GM21528 (cell line): ENCODE measurements around the gene TMEM204.

ENCODE experiments used
- ATAC-seq: cut with Tn5 transposase; IDR thresholded peaks from one replicate; pipeline ENCODE4 v1.9.1; 2021; ENCODE audit warnings: mild to moderate bottlenecking, moderate library complexity; ENCODE audit not compliant: unreplicated experiment, low FRiP score

Gene TMEM204

DNA sequence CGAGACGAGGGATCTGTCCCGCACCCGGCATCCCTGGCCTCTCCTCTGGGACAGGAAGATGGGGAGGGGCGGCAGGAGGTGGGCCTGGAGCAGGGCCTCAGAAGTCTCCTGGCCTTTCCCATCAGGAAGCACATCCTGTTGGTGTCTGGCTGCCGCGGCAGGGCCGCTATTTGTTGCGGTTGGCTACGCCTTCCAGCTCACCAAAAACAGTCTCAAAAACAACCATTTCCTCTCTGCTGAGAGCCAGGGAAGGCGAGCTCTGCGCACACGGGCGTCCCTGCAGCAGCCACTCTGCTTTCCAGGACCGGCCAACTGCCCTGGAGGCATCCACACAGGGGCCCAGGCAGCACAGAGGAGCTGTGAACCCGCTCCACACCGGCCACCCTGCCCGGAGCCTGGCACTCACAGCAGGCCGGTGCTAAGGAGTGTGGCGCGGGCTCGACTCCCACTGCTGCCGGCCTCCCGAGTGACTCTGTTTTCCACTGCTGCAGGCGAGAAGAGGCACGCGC lies at the start of gene TMEM204:
TSS of gene TMEM204 (plus strand) at position 224 of the 509 bp plus-strand sequence. CDS start 610 bp downstream, outside the sequence.
- ATAC-seq = no peak

DNA sequence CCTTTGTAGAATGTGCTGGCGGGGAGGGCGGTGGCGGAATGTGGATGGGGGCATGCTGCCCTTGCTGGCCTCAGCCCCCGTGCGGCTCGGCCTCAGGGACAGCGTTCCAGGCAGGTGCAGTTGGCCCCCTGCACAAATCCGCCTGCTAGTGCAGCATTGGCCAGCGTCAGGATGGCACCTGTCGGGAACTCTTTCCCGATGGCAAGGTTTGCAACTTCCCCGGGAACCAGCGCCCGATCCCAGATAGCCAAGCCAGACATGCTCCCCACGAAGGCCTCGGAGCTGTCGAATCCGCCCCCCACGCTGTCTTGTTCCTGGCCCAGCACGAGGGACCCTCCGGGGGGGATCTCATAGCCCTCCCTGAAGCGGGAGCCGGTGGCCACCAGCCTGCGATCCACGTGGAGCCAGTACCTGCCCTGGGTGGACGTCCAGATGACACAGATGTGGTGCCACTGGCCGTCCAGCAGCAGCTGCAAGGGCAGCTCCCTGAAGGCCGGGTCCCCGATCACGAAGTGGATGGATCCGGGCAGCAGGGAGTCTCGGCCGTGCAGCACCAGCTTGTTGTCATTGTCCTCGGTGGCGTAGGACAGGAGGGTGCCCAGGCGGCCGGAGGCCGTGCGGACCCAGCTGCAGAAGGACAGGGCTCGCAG lies 47.5 kb upstream of the TMEM204 start:
- no peak for ATAC-seq

DNA sequence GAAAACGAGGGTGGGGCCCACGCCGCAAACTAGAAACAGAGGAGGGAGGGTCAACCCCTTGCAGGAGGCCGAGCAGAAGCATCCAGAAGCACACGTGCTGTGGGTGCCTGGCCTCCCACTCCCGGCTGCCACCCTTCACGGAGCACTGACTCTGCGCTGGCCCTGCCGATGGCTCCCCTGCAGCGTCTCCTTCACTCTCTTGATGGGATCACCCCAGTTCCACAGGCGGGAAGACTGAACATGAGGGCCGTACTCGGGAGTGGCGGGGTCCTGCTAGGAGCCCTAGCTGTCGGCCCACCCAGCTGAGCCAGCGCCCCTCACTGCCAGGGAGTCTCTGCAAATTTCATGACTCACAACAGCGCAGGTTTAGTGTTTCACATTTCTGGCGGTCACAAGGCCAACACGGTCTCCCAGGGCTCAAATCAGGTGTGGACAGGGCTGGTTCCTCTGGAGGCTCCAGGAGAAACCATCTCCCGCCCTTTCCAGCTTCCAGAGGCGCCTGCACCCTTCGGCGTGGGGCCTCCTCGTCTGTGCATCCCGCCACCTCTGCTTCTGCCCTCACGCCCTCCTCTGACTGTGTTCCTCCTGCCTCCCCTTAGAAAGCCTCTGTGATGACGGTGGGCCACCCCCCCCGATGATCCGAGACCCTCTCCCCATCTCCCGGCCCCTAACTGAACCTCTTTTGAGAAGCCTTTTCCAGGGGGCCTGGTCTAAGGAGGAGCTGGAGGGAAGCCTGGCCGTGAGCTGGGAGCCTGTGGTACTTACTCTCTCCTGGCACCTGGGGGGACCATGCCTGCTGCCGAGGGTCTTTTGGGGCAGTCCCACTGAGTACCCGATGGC lies 46.7 kb upstream of the TMEM204 start:
- no peak for ATAC-seq

DNA sequence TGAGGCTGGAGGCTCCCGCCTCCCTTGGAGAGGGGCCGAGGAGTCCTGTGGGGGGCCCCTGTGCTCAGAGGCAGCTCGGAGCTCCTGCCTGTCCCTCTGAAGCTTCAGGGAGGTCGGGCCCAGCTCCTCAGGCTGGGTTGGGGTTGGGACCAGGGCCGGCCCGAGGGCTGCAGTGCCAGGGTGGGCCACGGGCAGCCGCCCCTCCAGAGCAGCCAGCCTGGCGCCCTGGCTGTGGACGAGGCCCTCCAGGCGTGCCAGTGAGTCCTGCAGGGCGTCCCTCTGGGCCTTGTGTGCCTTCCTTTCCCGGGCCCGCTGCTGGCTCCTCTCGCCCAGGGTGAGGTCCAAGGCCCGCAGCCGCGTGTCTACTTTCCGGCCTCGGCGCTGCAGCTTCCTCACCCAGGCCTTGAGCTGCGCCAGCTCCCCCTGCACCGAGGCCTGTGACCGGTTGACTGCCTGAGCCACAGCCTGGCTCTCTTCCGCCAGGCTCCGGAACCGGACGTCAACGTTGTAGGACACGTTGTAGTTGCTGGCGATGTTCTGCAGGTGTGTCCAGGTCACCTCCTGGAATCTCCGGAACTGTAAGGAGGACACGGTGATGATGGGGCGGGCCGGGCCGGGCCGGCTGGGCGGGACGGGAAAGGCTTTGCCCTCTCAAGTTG lies 45.9 kb upstream of the TMEM204 start:
- no peak for ATAC-seq

DNA sequence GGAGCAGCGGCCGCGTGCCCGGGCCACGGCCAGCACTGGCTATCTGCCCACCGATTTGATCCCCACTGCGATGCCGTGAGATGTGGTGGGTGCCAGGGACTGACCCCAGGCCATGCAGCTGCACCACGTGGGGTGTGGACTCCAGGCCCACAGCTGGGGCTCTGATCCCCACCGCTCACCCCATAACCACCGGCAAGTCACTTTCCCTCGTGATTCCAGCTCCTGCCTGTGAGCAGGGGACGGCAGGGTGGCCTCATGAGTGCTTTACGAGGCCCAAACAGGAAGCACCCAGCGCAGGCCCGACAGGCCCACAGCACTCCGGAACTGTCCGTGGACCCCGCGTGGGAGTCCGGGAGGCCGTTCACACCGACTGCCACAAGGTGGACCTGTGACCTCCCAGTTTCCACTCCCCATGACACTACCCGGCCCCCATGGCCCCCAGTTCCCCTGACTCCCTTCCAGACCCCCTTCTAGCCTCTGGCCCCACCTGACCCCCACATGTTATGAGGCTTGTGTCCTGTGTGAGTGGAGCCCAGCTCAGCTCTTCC lies 45.3 kb upstream of the TMEM204 start:
- no peak for ATAC-seq

DNA sequence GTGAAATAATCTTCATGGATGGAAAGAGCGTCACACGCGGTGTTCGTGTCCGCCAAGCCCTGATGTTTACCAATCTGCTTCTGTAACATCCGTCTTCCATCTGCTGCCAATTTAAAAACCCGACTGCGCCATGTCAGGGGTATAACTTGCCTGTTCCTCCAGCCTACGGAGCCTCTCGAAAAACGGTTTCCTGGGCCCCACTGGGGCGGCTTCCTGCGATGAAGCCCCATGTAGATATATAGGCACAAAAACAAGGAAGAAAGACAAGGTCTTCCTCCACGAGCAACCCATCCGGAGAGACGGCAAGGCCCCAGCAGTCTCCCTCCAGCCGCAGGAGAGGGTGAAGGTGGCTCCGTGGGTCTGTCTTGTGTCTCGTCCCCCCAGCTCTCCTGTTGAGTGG lies 44.8 kb upstream of the TMEM204 start, which contains the start of gene PTX4:
TSS of gene PTX4 (minus strand) at position 326 of the 400 bp plus-strand sequence. CDS start at position 291, 35 bp downstream.
- ATAC-seq = no peak

DNA sequence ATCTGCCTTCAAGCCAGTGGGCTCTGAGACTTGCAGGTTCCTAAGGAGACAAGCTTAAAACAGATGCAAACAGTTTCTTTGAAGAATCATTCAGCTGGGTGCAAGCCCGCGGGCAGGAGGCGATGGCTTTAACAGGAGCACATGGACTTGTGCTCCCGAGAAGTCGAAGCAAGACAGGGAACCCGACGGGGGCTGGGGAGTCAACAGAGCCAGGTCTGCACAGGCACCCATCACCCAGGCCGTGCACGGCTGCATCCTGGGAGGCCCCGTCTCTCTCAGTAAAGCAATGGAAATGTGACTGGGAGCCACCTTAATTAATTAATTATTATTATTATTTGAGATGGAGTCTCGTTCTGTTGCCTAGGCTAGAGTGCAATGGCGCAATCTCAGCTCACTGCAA lies 44.4 kb upstream of the TMEM204 start:
- no peak for ATAC-seq

DNA sequence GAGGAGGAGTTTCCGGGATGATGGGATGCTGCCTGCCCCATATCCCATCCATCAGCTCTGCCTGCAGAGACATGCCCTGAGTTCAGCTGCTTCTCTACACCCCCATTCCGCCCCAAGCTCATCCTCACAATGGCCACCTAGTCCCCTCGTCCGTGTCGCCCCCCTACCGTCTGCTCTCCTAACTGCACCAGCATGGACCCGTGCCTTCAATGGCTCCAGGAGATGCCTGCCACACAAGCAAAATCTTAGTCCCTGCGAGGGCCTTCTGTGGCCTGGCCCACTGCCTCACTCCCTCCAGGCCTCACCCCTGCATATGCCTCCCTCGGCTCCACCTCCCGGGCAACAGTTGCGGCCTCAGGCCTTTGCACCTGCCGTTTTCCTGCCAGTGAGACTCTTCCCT lies 42.1 kb upstream of the TMEM204 start:
- ATAC-seq = no peak

DNA sequence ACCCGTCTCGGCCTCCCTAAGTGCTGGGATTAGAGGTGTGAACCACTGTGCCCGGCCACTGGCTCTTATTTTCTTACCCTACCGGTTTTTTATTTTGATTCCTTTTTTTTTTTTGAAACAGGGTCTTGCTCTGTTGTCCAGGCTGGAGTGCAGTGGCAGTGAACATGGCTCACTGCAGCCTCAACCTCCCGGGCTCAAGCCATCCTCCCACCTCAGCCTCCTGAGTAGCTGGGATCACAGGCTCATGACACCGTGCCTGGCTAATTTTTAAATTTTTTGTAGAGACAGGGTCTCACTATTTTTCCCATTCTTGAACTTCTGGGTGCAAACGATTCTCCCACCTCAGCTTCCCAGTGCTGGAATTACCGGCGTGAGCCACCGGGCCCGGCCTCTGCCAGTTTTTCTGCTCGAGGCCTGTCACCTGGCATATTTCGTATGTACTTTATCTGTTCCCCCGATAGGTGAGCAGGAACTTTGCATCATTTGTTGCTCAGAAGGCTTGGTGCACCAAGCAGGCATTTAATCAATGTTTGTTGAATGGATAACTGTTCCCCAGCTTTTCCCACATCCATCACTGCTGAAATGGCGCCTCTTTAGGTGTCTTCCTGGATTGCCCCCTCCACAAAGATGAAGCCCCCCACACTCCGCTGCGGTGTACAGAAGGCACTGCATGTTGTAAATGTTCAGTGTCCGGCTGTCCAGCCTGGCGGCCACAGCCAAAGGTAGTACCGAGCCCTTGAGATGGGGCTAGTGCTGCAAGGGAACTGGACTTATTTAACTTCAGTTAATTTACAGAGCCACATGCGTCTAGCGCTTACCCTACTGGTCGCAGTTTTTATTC lies 41.2 kb upstream of the TMEM204 start:
- ATAC-seq = no peak

DNA sequence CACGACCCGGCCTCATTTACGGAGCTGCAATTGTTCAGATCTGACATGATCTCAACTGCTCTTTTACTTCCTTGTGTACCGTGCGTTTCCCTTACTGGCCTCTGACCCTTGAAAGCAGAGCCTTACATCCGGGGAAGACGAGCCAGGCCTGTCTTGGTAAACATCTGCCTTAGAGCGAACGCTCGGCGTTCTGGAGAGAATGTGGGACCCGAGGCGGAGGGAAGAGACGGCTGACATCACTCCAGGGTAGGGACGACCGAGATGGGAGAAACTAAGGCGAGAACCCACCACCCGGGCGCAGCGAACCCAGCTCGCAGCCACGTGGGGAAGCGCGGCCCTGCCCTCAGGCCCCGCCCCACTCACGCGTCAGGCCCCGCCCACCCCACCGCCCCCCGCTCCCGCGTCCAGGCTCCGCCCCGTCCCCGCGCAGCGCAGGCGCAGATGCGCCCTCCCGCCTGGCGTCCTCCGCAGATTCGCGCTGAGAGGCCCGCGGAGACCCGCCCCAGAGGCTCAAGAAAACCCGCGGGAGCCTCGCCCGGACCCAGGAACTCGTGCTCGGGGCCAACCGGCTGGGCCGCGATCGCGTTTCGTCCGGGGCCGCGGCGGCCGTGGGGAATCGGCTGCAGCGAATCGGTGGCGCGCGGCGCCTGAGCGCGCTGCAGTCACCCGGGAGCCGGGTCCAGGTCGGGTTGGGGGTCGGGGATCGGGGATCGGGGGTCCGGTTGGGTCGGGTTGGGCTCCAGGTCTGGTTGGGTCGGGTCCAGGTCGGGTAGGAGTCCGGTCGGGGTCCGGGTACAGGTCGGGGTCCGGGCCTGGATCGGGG lies 40.3 kb upstream of the TMEM204 start, which contains the start of gene TELO2:
TSS of gene TELO2 (plus strand) at position 438 of the 823 bp plus-strand sequence. CDS start 922 bp downstream, outside the sequence.
- peak; percentile 50 for ATAC-seq

DNA sequence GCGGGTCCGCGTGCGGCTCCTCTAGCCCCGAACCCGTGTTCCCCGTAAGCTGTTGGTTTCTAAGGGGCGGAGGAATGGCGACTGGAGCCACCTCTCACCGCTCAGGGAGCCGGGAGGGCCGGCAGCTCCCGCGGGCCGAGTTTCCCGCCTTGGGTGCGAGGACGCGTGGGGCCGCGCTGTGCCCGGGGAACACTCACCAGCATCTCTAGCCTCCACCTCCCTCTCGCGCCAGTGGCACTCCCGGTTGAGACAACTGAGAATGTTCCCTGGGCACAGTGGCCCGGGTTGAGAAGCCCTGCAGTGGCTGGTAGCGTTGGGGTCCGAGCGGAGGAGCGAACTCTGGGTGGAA lies 39.7 kb upstream of the TMEM204 start:
- ATAC-seq = peak; percentile 11

DNA sequence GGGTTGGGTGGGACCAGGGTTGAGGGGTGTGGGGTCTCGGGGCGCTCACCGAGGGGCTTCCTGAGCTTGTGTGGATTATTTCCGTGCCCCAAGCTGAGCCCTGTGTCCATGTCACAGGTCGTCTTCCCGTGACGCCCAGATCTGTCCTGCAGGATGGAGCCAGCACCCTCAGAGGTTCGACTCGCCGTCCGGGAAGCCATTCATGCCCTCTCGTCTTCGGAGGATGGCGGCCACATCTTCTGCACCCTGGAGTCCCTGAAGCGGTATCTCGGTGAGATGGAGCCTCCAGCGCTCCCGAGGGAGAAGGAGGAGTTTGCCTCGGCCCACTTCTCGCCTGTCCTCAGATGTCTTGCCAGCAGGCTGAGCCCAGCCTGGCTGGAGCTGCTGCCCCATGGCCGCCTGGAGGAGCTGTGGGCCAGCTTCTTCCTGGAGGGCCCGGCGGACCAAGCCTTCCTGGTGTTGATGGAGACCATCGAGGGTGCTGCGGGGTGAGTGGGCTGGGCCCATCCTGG lies 39.3 kb upstream of the TMEM204 start:
- no peak for ATAC-seq

DNA sequence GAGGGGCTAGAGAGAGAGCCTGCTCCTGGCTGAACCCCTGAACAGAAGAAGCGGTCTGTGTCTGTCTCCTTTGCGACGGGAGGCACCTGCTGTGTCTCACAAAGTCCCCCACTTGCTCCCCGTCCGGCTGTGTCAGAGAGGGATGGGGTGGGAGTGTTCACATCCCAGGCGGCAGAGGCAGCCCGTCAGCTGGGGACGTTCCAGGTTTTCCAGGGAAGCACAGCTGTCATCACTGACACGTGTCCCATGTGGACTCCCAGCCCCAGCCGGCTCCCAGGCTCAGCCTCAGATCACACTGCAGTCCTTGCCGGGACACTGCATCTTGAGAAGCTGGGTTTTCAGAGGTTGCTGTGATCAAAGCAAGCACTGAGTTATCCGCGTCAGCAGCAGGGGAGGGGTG lies 38.8 kb upstream of the TMEM204 start:
- no peak for ATAC-seq

DNA sequence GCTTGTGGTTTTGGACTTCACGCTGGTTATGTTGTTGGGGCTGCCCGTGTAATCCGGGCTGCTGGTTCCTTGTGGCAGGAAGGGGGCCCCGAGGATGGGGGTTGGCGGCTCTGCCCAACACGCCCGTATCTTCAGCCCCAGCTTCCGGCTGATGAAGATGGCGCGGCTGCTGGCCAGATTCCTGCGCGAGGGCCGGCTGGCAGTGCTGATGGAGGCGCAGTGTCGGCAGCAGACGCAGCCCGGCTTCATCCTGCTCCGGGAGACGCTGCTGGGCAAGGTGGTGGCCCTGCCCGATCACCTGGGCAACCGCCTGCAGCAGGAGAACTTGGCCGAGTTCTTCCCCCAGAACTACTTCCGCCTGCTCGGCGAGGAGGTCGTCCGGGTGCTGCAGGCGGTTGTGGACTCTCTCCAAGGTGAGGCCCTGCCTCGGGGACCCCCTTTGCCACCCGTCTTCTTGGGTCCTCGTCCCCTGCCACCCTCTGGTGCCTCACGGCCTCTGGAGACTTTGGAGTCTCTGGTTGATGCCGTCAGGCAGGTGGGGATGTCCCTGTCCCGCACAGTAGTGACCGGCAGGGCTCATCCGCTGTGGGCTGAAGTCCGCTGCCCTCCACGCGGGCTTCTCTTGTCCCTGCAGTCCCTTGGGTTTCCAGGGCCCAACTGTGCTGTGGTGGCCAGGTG lies 38.1 kb upstream of the TMEM204 start:
- ATAC-seq = no peak

DNA sequence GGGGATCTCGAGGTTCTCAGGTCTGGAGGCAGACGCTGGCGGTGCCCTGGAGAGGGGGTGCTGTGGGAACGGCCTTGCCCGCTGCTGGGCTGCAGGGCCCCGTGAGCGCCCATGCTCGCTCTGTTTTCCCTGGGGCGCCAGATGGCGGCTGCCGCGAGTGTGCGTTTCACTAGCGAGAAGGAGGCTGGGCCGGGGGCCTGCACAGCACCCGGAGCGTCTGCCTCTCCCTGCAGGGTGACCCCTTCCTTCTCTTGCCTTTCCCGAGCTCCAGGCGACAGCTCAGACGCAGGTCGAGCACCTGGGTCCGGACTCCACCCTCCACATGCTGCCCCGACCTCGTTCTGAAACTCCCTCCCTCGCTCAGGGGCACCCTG lies 37.6 kb upstream of the TMEM204 start:
- ATAC-seq = no peak

DNA sequence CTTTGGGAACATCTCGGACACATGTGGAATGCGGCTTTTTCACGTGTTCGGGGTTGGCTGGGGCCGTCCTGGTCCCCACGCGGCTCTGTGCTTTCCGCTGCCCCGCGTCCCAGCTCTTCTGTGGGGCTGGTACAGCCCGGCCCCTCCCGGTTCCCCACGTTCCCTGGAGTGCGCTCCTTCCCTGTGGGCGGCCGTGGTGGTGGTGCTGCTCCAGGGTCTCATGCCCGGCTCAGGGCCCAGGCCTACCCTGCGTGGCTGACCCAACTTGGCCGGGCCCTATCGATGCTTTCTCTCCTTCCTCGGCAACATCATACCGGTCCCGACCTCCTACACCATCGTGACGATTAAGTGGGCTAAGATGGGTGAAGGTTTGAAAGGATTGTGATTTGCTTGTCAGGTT lies 37.0 kb upstream of the TMEM204 start:
- no peak for ATAC-seq

DNA sequence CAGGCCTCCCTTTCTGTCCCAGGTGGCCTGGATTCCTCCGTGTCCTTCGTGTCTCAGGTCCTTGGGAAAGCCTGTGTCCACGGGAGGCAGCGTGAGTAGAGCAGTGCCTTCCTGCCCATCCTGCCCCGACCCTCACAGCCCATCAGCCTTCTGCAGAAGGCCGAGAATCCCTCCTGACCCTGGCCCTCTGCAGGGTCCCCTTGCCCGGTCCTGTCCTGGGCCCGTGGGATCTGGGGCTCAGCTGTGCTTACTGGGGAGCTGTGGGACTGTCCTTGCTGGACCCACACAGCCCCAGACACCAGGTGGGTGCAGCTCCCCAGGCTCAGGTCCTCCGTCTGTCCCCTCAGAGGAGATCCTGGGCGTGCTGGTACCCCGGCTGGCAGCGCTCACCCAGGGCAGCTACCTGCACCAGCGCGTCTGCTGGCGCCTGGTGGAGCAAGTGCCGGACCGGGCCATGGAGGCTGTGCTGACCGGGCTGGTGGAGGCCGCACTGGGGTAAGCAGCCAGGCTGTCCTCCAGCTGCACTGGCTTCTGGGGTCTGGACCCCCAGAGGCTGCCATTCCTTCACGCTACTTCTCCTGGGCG lies 36.4 kb upstream of the TMEM204 start:
- ATAC-seq = no peak
